Measurements from ENCODE around the gene VOPP1. TPM values are rescaled to one million over a fixed set of nuclear protein-coding genes. Genes with fewer than 3 reads are reported as not detected.

Gene VOPP1
- total and polyA plus RNA-seq, 9 of the 15 experiments (the other 6 are each of a cell fraction or from before 2014, with no cell fraction given): 8.2 to 45.8 (median 31.2) TPM

DNA sequence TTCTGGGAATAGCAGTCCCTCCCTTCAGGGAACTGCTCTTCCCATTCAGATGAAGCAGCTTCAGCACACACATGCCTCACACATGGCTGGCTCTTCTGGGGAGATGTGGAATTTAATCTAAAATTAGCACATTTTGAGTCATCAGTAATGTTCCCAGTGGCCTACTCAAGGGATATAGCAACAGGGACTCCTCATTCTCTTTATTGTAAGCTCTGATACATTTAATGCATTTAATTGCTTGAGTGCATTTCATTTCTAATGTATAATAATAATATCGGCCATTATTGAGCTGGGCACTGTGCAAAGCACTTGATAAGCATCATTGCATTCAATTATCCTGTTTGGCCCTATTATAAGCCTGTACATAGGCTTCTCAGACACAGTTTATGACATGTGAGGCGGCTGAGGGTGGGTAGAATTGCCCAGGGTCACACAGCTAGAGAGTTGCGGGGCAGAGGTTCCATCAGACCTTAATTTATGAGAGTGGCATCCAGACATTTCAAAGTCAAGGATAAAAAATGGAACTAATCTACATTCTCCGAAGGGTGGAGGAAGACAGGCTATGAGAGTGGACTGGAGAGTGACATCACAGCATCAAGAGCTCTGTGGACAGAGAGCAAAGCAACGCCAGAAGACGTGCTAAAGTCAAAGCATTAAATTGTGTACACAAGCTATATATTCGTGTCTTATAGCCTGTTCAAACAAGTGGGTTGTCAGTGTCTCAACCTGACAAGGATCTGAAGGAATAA, 130.4 kb downstream of the VOPP1 start:
- Histone ChIP-seq H3K4me3 (no peak overlapping the region), H3K4me2 (ENCODE audit: insufficient read depth, low read length) (no peak overlapping the region), H4K20me1 (replicated peaks; ENCODE audit: control insufficient read depth, insufficient read depth, low read length) (0 out of 2 replicates have a peak, but pooled peaks cover 6% of the 10 kb centered on the region), H2AFZ (ENCODE audit: low read depth, low read length) (no peak overlapping the region), H3K4me1 (replicated peaks in 1 of 2; ENCODE audit: control insufficient read depth in 2 of 2, insufficient read depth in 2 of 2, low read length in 2 of 2) (no peaks in the 10 kb centered on the region), H3K27me3 (ENCODE audit: control insufficient read depth in 2 of 2, insufficient read depth in 2 of 2, low read length in 2 of 2) (peaks cover 12 to 47% of the 10 kb centered on the region in 2 experiments; a peak in 4 of 5 replicates), H3K9me3 (replicated peaks; ENCODE audit: control insufficient read depth, insufficient read depth, low read depth, low read length) (no peaks in the 10 kb centered on the region), H3K9me1 (ENCODE audit: control insufficient read depth, insufficient read depth, low read length) (no peaks in the 10 kb centered on the region), H3K9ac (ENCODE audit: insufficient read depth in 1 of 2, low read depth in 2 of 2, low read length in 2 of 2) (no peak overlapping the region), H3K27ac (ENCODE audit: extremely low read depth, low read depth, low read length) (no peak overlapping the region), H3K79me2 (ENCODE audit: control insufficient read depth, insufficient read depth, low read length) (no peaks in the 10 kb centered on the region), H3K36me3 (ENCODE audit: control insufficient read depth, insufficient read depth, low read length) (no peaks in the 10 kb centered on the region)
- WGBS (ENCODE audit: insufficient coverage, low coverage, missing lambda C conversion rate): 3% methylated on average over 7 of the region's 7 CpGs
- ATAC-seq: no peak
- in situ Hi-C loops (cut with MboI) (loop anchor here (10.0 kb wide), 1 partner anchor 153 kb away; no protein-coding TSS in a partner anchor), intact Hi-C loops (cut with micrococcal nuclease) (no loop called here)
- POLR2A ChIA-PET: no interaction called here
- BruUV-seq (replicated peaks): no TSS peak
- TF ChIP-seq, protein P1, sequence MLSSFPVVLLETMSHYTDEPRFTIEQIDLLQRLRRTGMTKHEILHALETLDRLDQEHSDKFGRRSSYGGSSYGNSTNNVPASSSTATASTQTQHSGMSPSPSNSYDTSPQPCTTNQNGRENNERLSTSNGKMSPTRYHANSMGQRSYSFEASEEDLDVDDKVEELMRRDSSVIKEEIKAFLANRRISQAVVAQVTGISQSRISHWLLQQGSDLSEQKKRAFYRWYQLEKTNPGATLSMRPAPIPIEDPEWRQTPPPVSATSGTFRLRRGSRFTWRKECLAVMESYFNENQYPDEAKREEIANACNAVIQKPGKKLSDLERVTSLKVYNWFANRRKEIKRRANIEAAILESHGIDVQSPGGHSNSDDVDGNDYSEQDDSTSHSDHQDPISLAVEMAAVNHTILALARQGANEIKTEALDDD (IDR thresholded peaks at IDR 0.05): no peak
- TF ChIP-seq ZNF518B (CRISPR knock-in tag; IDR thresholded peaks at IDR 0.05) (no peak), HSF4 (CRISPR knock-in tag; IDR thresholded peaks at IDR 0.05; ENCODE audit: borderline replicate concordance) (no peak), HMG20B (CRISPR knock-in tag; IDR thresholded peaks at IDR 0.05) (no peak), JUNB (CRISPR knock-in tag; conservative IDR thresholded peaks at IDR 0.05) (no peak), ASH1L (IDR thresholded peaks at IDR 0.05; ENCODE audit: borderline replicate concordance, low read depth, partially characterized antibody) (no peak)
- TF ChIP-seq, protein P2, sequence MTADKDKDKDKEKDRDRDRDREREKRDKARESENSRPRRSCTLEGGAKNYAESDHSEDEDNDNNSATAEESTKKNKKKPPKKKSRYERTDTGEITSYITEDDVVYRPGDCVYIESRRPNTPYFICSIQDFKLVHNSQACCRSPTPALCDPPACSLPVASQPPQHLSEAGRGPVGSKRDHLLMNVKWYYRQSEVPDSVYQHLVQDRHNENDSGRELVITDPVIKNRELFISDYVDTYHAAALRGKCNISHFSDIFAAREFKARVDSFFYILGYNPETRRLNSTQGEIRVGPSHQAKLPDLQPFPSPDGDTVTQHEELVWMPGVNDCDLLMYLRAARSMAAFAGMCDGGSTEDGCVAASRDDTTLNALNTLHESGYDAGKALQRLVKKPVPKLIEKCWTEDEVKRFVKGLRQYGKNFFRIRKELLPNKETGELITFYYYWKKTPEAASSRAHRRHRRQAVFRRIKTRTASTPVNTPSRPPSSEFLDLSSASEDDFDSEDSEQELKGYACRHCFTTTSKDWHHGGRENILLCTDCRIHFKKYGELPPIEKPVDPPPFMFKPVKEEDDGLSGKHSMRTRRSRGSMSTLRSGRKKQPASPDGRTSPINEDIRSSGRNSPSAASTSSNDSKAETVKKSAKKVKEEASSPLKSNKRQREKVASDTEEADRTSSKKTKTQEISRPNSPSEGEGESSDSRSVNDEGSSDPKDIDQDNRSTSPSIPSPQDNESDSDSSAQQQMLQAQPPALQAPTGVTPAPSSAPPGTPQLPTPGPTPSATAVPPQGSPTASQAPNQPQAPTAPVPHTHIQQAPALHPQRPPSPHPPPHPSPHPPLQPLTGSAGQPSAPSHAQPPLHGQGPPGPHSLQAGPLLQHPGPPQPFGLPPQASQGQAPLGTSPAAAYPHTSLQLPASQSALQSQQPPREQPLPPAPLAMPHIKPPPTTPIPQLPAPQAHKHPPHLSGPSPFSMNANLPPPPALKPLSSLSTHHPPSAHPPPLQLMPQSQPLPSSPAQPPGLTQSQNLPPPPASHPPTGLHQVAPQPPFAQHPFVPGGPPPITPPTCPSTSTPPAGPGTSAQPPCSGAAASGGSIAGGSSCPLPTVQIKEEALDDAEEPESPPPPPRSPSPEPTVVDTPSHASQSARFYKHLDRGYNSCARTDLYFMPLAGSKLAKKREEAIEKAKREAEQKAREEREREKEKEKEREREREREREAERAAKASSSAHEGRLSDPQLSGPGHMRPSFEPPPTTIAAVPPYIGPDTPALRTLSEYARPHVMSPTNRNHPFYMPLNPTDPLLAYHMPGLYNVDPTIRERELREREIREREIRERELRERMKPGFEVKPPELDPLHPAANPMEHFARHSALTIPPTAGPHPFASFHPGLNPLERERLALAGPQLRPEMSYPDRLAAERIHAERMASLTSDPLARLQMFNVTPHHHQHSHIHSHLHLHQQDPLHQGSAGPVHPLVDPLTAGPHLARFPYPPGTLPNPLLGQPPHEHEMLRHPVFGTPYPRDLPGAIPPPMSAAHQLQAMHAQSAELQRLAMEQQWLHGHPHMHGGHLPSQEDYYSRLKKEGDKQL (CRISPR knock-in tag; IDR thresholded peaks at IDR 0.05; ENCODE audit: borderline replicate concordance): no peak
- DNase-seq (ENCODE audit: extremely low read depth in 1 of 4, low spot score in 3 of 4): no peak
- FAIRE-seq: no peak
- CTCF ChIA-PET (ENCODE audit: low intra/inter-chr PET ratio): no interaction called here
